HG03457 (cell line): Measurements from ENCODE around the gene SPATA31E1.

Source experiments
- ATAC-seq: cut with Tn5 transposase; IDR thresholded peaks from one replicate; pipeline ENCODE4 v1.9.1; 2021; ENCODE audit warnings: moderate number of reproducible peaks; ENCODE audit not compliant: unreplicated experiment

The SPATA31E1 gene

DNA sequence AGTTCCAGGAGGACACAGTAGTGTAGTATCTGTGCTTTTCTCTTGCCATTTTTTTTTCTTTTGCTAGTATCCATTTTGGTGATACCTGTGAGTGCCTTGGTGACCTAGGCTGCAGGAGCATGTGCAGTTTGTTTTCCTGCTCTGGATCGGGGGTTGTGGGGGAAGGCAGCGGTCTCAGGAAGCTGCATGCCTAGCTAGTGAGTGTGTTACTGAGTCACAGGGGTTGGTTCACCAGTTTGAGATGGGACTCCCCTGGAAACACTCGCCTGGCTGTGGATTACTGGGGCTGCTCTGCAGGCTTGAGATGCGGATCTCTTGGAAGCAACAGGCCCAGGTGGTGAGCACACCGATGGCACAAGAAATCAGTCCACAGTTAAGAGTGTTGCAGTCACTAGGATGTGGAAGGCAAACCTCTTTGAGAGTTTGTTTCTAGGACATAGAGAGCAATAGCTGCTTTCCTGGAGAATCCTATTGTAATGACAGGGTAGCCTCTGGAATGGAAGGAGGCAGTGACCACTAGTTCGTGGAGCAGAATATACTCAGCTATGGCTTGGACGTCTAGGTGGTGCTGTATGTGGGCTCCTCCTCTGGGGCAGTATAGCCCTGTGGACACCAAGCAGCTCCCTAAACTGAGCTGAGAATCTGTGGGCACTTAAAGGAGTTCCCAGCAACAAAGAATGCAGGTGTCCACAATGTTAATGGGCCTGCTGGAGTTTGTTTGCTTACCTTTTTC is 20.0 kb upstream of the SPATA31E1 start:
- ATAC-seq = no peak

DNA sequence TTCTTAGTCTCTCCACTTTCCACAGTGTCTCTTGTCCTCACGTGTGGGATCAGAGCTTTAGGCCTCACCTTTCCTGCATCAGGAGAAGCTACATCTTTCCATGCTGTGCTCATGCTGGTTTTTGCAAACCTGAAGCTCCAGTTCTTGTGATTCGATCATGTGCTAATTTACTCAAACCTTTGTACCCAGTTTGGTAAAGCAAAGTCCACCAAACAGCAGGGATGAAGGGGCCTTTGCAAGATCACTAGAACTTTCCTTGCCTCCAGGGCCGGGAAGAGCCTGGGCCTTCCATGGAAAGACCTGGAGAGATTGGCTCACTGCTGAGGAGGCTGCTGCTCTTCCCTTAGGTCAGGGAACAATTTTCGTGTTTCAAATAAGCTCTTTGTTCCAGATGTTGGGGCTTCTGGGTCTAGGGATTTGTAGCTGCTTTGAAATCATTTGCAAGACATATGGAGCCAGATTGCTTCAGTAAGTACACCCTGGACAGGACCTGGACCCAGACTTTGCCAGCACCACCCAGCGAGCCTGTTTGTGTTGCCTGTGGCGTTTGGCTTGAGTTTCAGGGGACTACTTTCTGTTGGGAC is 18.7 kb upstream of the SPATA31E1 start:
- ATAC-seq = no peak

DNA sequence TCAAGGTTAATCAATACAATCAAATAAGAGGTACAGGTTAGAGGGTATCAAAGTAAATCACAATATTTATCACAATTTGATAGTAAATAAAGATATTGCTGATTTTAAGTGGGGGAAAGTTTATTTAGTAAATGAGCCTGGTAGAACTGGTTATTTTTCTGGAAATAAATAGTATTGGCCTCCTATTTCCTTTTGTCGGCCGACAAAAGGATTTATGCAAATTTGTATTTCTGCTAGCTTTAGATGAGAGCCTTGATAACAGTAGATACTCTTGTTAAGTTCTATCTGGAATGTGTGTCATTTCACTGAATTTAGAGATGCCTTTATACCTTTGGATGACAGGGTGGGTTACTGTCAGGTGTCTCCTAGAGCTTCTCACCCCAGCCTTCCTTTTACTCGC is 17.8 kb upstream of the SPATA31E1 start:
- no peak for ATAC-seq

DNA sequence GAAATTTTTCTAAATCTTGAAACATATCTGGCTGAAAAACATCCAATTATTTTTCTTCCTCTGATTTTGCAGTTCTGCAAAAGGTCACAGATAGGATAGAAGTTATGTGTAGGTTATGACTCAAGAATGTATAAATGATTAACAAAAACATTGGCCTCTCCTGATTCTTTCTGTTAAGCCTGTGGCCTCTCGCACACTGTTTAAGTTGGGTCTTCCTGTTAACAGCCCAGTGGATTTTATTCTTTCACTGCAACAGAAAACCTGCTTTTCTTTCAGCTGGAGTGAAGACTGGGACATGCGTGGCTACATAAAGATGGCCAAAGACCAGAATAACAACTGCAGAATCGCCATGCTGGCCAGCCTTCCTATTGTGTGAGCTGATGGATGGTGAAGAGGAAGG is 17.1 kb upstream of the SPATA31E1 start:
- ATAC-seq = no peak

DNA sequence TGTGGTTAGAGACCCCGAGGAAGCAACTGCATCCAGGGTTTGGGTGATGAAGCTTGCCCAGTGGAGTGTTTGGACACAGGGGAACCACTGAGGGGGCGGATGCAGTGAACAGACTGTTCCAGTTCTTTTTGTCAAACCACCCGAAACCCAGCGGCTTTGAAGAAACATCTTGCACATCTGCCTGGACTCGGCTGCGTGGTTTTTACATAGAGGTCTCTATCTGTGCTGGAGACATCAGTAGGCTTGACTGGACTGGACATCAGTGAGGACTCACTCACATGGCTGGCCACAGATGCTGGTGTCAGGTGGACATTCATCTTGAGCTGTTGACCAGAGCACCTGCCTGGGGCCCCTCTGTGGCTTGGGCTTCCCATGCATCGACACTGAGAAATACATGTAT is 15.3 kb upstream of the SPATA31E1 start:
- no peak for ATAC-seq

DNA sequence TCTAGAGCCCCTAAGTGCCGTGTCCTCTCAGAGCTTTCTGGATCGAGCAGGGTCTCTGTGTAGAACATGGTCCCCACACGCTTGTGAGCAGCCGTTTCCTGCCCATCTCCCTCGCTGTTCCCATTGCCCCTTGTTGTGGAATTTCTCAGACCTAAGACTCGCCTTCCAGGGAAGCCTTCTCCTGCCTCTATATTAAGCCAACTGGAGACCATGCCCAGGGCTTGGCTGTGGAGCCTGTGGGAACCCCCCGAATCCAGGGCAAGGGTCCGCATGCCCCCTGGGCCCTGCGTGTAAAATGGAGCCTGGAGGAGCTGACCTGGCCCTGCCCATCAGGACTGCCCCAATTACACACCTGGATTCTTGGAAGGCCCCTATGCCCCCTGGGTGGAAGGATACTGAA is 14.5 kb upstream of the SPATA31E1 start:
- ATAC-seq = no peak

DNA sequence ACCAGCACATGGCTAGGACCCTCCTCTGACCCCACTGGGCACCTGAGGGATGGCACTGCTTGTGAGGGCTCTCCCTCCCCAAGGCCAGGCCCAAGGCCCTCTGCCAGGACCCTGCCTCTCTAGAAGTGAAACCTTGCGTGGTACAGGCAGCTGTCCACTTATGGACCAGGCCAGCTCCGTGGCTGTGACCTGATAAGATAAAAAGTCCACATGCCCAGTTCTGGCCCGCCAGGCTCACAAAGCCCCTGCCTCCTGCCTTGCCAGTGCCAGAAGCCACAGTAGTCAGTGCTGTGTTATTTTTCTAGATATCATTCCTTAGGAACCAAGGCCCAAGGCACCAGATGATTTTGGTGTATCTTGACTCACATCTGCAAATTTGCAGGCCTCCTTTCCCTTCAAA is 14.0 kb upstream of the SPATA31E1 start:
- no peak for ATAC-seq

DNA sequence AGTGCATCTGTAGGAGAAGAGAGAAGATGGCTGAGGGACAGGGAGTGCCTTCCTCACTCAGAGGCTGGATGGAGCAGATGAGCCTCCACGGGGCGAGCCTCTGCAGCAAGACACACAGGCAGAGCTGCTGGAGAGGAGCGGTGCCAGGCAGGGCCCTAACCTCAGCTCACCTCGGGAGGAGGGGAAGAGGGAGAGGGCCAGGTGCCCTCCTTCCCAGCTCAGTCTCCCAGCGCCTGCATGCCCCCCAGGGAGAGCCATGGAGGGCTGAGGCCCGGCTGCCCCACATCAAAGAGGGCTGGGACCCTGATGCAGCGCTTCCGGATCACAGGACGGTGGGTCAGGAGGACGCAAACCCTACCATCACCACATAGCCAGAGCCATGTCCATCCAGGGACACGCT is 13.6 kb upstream of the SPATA31E1 start:
- no peak for ATAC-seq

DNA sequence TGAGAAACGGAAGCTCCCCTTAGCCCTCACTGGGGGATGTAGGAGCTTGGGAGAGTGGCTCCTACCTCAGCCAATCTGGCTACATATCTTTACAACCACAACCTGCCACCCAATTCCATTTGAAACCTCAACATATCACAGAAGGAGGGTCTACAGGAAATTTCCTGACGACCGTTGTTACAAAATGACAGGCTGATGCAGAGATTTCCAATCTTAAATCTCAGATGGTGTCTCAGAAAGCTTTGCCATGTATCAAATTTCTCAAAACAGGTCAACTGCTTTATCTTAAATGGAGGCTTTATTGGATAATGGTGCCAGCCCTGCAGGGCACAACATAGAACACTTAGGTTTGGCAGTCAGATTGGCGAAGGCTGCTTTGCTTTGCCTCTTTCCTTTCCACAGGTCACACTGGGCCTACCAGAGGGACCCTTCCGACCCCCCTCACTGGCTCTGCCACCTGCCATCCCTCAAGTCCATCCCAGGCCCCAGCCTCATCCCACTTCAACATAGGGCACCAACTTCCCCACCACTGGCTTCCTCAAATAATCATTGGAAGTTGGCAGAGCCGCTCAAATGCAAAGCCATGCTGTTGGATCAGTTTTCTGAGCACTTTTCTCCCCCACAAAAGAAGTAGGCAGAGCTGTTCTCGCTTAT is 11.1 kb upstream of the SPATA31E1 start:
- no peak for ATAC-seq

DNA sequence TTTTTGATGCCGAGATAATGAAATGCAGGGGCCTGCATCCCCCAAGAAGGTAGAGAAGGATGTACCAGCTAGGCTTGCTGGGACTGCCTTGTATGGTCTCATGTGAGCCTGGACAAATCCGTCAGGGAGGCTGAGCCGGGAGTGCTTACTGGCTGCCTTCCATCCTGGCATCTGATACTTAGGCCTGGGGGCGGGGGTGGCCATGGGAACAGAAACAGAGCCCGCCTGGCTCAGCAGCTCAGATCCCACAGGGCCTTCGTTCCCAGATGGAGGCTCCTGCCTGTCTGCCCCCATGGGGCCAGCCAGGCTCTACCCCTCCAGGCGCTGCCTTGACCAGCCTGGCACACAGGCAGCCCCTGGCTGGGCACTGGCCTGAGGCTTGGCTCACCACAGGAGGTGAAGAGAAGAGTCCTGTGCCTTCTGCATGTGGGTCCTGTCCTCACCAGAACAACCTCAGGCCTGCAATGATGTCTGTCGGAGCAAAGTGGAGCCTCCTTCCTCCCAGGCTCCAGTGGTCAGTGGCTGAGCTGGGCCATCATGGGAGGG is 10.5 kb upstream of the SPATA31E1 start:
- ATAC-seq = no peak

DNA sequence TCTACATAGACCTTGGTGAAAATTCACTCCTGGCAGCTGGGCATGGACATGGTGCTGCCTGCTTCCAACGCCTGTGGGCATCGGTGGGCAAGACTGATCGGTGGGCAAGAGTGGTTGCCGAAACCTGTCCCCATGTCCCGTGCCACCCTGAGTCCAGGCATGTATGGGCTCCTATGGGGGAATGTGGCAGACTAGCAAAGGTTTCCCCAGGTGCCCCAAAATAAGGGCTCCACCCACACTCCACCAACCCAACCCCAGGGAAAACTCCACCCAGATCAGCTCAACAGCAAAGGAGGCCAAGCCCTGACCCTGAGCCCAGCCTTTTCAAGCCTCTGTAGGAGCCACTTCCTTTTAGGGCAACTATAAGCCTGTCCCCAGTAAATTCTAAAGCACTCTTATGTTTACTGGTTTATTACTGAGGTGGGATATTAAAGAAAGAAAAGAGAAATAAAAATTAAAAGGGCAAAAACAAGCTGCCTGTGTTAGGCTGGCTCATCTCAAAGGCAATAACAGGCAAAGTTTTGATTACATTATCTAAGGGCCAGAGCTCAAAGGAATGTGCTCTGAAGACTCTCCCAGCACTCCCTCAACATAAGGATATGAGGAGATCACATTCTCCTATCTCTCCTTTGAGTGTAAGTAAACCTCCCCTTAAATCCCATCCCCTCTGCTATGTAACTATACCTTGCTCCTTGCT is 8.9 kb upstream of the SPATA31E1 start:
- ATAC-seq = no peak

DNA sequence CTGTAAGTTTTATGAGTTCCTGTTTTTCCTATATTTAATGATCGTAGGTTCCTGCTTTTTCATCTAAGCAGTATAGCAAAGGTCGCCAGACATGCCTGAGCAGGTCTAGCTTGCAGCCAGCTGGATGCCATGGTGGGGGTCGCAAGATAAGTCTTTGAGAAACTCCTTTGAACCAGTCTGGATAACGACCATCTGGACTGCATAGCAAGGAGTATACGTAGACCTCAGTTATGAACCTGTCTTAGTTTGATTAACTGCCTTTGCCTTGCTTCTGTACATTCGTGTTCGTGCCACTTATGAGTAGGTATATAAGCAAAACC is 8.4 kb upstream of the SPATA31E1 start:
- no peak for ATAC-seq

DNA sequence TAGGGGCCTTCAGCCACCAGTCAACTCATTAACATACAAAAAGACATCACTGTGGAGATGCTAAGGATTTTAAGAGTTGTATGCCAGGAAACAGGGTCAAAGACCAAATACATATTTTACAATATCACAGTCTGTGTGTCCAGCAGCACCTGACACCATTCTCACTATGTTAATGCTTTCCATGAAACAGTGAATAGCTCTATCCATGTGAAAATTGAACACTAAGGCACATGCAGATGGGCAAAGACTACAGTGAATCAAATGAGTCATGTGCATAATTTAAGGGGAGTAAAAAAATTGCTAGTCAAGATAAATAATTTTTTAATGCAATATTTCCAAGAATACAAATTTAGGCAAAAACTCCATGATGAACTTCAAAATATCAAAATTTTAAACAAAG is 7.6 kb upstream of the SPATA31E1 start:
- ATAC-seq = no peak

DNA sequence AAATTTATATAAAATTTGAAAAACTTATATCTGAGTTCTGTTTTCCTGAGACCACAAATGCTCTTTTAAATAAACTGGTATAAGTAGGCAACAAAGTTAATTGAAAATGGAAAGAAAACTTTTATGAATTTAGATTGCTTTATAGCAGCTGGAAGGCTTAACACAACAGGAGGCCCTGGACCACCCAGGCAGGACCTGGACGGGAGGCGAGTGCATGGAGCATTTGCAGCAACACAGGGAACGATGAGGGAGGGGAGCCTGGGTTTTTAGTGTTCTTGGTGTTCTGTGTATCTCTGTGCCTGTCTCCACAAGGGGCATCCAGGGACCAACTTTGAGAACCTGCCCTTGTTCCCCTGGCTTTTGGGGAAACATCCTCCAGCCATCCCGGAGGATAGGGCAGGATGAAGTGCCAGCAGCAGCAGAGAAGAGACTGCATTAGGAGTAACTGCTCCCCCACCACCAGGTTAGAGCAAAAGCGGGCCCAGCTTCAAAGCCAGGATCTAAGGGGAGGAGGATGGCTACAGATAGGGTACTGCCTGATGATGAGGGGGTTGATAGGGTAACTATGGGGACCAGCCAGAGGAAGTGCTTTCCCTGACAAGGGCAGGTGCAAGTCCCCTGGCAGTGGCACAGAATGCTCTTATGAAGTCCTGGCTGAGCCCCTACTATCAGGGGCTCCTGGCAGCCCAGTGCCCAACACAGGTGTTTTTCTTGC is 6.7 kb upstream of the SPATA31E1 start:
- ATAC-seq = no peak

DNA sequence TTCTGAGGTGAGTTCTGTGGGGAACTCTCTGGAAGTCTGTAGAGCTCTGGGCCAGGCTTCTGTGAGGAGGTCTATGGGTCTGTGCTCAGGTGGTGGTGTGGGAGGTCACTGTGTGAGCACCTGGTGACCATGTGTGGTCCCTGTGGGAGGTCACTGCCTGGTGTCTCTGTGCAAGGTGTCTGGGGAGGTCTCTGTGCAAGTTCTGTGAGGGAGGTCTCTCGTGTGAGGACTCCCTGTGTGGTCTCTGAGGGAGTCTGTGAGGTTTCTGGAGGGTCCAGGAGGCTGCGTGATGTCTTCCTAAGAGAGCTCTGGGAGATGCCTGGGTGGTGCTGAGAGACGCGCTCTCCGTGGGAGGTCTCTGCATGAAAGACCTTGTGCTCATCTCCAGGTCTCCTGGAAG is 6.0 kb upstream of the SPATA31E1 start:
- no peak for ATAC-seq

DNA sequence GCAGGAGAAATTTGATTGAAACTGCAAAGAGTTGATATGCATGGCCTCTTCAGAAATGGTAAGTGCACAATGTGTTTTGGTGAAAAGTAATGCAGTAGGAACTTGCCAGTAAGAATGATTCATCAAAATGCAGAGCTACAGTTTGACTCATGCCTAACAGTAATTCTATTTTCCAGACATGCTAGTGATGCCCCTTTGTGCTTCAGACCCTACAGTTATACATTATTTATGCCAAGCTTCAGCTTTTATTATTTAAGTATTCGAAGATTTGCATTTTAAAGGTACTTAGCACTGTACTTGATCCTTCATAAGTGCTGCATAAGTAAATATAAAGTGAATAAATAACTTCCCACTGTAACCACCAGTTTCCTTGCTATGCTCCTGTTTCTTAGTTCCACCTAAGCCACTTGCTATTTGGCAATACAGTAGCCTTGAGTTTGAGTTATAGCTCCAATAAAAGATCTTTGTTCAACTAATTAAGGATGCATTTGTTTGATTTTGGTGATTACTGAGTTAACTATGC is 3.6 kb upstream of the SPATA31E1 start:
- ATAC-seq = no peak

DNA sequence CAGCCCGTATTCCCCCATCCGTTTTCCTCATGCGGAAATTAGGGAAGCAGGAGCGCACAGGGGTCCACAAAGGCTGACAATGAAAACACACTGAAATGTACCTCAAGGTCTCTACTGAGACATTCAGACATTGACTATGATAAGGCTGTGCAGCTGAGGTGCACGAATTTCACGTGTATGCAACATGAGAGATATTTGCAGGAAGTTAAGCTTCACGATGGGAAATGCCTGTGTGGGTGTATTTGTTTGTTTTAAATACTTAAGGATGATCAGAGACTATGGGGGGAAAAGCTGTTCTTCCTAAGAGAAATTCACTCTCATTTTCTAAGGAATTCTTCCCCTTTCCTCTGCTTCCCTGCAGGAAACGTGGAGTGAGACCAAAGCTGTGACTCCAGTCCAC is 2.6 kb upstream of the SPATA31E1 start:
- no peak for ATAC-seq

DNA sequence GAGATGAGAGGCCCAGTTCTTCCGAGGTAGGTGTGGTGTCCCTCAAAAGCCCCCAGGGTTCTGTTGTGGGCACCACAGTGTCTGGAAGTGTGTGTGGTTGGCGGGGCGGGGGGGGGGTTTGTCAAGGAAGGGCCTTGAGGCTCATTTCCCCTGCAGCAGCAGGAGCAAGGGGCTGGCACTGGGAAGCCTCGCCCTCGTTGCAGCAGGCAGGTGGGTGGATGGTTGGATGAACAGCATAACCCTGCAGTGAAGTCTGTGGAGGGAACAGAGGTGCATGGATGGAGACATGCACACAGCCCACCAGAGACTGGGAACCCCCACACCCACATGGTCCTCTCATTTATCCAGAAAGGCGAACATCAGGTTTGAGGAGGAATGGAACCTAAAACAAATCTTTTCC is 2.0 kb upstream of the SPATA31E1 start:
- no peak for ATAC-seq

DNA sequence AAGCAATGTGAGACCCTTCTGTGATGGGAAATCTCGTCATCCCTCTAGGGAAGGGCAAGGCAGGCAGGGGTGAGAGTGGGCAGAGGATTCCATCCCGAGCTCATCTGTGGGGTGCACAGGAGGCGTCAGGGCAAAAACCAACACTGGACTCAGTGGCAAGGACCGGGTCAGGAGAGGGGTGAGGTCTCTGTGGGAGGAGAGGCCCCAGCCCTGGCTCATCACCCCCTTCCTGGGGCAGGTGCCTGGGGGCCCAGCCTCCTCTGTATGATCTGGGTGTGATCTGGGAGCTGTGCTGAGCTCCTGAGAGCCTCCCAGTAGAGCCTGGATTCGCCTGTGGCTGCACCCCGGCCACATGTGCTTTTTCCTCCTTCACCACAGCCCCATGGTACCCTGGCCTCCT is 597 bp downstream of the SPATA31E1 start:
- no peak for ATAC-seq

DNA sequence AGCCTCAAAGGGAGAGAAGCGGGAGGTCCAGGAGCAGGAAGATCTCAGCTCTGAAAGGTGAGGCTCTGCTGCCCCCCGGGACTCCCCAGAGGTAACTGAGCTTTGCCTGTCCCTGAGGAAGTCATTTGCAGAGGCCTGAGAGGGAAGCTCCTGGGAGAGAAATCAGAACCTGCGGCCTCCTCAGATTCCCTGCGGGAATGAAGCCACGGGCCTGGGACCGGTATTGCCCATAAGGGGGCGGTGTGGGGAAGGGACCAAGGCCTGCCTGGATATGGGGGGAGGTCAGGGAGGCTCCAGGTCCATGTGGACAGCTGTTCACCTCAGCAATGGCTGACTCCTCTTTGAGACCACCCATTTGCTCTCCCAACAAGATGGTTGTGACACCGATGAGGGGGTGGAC is 1.3 kb downstream of the SPATA31E1 start:
- no peak for ATAC-seq
